GM10266 (cell line): ENCODE results near the gene USP5.
A peak's percentile ranks its signal among the peaks of the same experiment; 100 is the strongest.

Experiments used
- DNase-seq: peaks from one replicate; pipeline ENCODE4 v3.0.0; 2012; ENCODE audit errors: extremely low spot score
- CTCF ChIP-seq: IDR thresholded peaks from 2 replicates; pipeline ENCODE4 v1.5.1; 2012; ENCODE audit warnings: mild to moderate bottlenecking, low read depth; ENCODE audit not compliant: control insufficient read depth, insufficient read depth; ENCODE audit errors: missing control alignments

The USP5 gene

GRCh38 chr12:6909421-6910145 lies 57.6 kb downstream of the USP5 start:
- no peak for TF ChIP-seq CTCF
- DNase-seq: no peak

- DNase-seq: no peak
Measured at GRCh38 chr12:6912164-6912935, 60.4 kb downstream of the USP5 start.

GRCh38 chr12:6914246-6914946 lies 62.4 kb downstream of the USP5 start, which contains the start of gene ENO2:
ENO2 (plus strand) TSS chr12:6914580; CDS start chr12:6915833, 1,253 bp downstream.
- no peak for TF ChIP-seq CTCF

More at GRCh38 chr12:6912164-6912935, 60.4 kb downstream of the USP5 start:
- no peak for TF ChIP-seq CTCF

GRCh38 chr12:6914947-6915788 lies 63.2 kb downstream of the USP5 start:
- DNase-seq: peak; percentile 78
- TF ChIP-seq CTCF: no peak

More at GRCh38 chr12:6914246-6914946, 62.4 kb downstream of the USP5 start, which contains the start of gene ENO2:
- peak; percentile 88 for DNase-seq

GRCh38 chr12:6915789-6916285 lies 63.9 kb downstream of the USP5 start:
- DNase-seq: no peak
- no peak for TF ChIP-seq CTCF
